ENCODE measurements around the gene PPP1R16B.
A peak's percentile ranks its signal among the peaks of the same experiment; 100 is the strongest.
"Not testable (repeated sequence)": the region's sequence is repeated elsewhere in the genome, so short reads cannot be mapped to it uniquely, and the experiment has no call there.

Gene PPP1R16B

DNA sequence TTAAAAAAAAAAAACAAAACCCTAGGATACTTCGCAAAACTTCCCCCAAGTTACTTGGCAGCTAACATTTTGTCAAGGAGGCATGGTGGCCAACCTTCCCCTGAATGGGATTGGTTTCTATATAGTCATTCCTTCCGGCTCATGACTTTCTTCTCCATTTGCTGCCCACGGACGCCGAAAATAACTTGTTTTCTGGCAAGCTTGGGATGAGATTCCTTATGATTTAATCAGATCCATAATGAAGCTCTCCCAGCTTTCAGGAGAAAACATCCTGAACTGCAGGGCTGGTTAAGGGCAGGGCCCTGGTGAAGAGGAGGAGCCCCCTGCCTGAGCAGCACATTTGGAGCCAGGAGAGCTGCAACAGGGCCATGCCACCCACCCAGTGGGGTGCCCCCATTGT lies 49.9 kb downstream of the PPP1R16B start:
- DNase-seq, result no peak

DNA sequence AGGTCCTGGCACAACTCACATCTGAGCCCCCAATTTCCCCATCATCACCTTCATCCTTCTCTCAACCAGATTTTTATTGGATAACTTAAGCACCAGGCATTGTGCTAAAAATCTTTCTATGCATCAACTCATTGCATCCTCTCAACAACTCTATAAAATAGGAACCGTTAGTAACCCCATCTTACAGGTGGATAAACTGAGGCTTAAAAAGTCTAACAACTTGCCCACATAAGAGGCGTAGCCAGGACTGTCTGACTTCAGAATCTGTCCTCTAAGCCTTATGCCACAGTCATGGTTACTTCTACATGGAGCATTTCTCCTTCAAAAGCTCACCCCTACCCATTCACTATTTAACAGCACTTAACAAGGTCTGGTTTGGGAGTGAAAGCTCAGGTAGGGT lies 51.1 kb downstream of the PPP1R16B start:
- no peak for DNase-seq

DNA sequence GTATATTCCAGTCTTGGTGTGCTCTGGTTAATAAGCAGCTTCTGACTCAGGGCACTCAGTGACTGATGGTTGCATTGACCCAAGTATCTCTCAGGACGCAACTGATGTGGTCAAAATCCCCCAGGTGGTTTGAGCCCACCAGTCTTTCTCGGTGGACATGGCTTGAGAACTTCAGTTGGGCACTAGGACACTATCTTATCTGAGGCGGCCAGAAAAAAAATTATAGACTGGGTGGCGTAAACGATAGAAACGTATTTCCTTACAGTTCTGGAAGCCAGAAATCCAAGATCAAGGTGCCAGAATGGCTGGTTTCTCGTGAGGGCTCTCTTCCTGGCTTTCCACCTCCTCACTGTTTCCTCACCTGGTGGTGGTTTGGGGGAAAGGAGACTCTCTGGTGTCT lies 52.2 kb downstream of the PPP1R16B start:
- DNase-seq, result no peak

DNA sequence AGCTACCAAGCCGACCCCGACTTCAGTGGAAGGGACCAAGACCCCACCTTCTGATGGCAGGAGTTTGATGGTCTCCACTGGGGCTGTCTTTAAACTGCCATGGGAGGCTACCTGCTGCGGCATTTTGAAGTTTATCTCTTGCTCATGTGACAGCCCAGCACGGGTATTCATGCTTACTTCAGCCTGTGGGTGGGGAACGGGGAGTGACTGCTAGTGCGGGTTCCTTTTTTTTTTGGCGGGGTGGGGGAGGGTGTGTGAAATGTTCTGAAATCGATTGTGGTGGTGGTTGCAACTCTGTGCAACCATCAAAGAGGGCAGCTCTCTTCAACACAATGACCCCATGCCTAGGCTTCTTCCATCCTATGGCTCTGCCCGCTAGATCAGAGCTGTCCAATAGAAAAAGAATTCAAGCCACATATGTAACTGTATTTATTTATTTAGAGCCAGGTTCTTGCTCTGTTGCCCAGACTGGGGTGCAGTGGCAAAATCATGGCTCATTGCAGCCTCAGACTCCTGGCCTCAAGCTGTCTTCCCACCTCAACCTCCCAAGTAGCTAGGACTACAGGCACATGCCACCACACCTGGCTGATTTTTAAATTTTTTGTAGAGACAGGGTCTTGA lies 53.7 kb downstream of the PPP1R16B start:
- DNase-seq, result no peak

DNA sequence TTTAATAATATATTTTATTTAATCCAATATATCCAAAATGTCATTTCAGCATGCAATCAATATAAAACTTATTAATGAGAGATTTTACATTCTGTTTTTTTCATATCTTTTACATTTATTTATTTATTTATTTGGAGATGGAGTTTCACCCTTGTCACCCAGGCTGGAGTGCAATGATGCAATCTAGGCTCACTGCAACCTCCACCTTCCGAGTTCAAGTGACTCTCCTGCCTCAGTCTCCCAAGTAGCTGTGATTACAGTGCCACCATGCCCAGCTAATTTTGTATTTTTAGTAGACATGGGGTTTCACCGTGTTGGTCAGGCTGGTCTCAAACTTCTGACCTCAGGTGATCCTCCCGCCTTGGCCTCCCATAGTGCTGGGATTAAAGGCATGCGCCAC lies 54.4 kb downstream of the PPP1R16B start:
- not testable (repeated sequence) for DNase-seq

DNA sequence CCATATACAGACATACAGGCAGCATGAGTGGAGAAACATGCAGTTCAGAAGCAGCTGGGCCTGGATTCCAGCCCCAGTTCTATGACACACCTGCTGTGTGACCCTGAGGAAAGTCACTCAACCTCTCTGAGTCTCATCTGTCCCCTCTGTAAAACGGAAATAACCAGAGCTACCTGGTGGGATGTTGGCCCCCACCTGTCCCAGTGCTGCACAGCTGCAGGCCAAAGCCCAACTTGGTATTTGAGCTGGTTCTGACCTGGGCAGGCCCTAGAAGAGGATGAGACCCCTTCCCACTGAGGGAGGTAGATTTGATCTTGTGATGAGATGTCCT lies 55.5 kb downstream of the PPP1R16B start:
- no peak for DNase-seq

DNA sequence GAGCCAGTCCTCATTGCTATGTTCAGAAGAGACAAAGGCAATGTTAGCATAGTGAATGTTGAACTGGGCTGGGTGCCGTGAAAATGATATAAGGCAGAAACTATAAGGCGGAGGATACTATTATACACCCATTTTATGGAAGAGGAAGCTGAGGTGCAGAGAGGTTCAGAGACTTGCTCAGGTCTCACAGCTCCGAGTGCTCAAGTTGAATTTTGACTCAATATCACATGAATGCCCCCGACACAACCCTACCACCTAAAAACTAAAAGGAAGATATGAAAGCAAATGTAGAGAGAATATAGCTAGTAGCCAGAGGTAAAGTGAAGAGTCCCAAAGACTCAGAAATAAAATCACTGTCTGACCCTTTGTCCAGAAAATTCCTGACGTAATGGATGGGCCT lies 56.7 kb downstream of the PPP1R16B start:
- DNase-seq, result no peak

DNA sequence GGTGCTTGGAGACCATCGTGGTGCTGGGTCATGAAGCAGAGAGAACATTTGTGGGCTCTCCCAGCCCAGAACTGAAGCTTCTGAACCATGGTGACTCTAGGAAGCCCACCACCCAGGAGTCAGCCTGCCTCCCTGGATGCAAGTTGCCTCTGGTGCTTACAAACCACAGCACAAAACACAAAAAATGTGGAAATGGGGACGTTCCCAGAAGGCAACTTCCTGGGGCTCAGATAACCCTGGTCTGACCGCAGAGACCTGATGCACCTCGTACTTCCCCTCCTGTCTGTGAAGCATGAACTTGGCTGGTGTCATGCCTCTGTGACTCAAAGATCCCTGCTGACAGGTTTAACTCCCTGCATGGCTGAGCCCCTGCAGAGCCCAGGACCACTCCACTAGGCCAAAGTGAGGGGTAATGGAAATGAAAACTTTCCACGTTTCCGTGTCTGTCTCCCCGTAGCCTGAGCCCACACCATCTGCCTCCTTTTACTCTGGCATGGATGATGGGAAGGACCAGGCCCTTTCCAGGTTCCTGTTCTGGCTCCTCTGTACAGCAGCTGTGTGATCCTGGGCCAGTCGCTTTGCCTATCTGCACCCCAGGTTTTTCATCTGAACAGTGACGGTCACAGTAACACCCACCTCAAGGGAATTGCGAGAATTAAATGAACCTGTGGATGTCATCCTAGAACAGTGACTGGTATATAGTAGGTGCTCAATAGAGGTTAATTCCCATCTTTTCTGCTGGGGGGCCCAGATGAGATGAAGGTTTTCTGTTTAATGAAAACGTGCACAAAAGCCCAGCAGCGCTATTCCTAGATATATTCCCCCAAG lies 57.7 kb downstream of the PPP1R16B start:
- peak; percentile 53 for DNase-seq

DNA sequence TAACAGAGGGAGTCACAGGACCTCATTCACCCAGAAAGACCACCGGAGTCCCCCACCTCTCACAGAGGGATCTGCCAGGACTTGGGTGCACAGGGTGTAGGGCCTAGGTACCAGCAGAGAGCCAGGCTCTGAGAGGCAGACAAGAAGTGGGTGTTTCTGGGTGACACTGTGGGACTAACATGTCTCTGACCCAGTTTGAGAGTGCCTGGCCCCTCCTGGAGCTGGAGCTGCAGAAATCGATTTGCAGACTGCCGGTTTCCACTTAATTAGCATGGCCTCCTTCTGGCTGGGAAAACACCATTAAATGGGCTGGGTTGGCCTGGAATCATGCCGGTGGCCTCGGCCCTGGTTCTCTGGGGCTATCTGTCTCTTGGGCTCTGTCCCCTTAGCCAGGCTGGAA lies 59.2 kb downstream of the PPP1R16B start:
- no peak for DNase-seq

DNA sequence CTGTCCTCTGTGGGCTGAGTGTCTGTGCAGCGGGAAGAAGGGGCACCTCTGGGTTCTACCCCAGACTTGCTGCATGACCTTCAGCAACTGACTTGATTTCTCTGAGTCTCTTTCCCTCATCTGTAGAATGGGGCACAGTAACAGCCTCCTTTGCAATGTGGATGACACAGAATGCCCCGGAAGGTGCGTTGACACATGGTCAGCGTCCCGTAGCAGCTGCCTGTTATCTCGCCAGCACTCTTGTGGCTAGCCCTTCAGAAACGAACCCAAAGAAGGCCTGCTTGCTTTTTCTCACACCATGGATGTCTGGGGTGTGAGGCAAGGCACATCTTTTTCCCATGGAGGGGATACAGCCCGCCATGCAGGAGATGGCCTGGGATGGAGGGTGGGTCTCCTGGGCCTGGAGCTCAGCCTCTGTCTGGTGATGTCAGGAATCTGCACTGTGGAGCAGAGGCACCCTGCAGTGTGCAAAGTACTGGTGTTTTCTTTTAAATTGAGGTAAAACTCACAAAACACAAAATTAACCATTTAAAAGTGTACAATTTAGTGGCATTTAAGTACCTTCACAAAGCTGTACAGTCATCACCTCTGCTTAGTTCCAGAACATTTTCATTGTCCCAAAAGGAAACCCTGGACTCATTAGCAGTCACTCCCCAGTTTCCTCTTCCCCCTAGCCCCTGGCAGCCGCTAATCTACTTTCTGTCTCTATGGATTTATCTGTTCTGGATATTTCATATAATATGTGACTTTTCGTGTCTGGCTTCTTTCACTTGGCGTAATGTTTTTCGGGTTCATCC lies 61.0 kb downstream of the PPP1R16B start:
- DNase-seq, result no peak

DNA sequence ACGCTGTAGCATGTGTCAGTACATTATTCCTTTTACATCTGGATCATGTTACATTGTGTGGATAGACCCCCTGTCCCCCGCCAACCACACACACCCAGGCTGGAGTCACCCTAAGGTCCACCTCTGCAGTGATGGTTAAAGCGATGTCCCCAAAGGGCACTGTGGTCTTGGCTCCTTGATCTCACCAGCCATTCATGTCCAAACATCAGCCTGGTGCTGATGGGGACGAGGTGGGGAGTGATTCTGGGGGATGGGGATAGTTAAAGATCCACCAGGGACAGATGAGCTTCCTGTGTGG lies 61.5 kb downstream of the PPP1R16B start:
- no peak for DNase-seq

DNA sequence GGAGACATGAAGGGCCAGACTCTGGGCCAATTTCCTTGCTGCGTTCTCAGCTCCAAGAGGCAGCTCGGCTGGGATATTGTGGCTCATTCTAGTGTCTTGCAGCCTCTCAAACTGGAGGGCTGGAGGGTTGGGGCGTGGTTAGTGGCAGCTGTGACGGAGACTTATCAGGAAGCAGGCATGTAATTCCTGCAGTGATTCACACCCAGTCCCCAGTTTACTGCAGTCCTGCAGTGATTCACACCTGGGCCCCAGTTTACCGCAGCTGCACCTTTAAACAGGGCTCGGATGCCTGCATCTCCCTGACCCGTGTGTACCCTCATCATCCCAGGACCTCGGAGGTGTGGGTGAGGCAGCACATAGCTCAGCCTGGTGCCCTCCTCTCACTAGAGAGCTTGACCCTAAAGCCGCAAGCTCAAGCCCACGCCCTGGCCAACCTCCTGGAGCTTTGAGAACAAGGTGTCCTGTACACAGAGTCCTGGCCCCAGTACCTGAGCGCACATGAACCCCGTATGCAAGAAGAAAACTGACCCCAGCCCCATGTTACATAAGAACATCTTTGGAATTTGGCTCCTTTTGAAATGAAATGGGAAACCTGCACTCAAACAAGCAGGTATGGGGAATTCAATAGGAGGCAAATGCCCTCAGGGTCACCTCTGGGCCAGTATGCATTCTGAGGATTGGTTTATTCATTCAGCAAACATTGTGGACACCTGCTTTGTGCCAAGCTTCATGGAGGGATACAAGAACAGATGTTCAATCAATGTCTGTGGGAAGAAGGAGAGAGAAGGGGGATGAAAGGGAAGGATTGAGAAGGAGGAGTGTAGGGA lies 65.4 kb downstream of the PPP1R16B start:
- peak; percentile 30 for DNase-seq

DNA sequence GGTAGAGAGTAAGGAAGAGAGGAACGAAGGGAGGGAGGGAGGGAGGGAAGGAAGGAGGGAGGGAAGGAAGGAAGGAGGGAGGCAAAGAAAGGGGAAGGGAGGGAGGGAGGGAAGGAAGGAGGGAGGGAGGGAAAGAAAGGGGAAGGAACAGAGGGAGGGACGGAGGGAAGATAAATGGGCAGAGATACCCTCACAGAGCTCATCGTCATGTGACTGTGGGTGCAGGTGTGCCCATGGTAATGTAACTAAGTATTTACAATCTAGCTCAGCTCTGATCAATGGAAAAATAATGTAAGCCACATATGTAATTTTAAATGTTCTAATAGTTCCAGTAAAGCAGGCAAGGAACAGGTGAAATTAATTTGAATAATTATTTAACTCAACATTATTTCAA lies 66.1 kb downstream of the PPP1R16B start:
- DNase-seq, result no peak

DNA sequence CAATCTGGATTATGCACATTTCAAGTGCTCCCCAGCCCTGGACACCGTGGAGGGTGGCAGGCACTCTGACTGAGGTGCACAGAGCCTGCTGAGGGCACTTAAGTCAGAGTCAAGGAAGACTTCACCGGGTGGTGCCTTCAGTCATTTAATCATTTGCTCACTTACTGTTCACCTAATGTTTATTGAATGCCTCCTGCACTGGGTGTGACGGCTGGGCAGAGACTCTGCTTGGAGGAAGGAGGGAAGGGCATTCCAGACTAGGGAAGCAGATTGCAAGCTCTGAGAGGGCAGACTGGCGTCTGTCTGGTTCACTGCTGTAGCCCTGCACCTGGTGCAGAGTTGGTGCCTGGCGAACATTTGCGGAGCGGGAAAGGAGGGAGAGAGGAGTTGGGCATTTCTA lies 66.5 kb downstream of the PPP1R16B start:
- DNase-seq, result no peak

DNA sequence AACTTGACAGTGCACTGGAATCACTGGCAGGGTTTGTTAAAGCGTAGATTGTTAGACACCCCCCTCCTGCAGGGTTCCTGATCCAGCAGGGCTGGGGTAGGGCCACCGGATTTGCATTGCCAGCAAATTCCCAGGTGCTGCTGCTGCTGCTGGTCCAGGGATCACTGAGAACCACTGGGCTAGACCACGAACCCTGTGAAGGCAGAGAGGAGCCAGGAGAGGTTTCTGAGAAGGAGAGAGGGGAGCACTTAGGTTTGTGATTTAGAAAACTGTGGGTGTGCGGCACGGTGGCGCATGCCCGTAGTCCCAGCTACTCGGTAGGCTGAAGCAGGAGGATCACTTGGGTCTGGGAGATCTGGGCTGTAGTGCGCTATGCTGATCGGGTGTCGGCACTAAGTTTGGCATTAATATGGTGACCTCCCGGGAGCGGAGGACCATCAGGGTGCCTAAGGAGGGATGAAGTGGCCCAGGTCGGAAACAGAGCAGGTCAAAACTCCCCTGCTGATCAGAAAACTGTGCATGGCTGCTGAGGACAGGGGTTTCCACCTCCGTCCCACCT lies 67.1 kb downstream of the PPP1R16B start:
- DNase-seq, result no peak

DNA sequence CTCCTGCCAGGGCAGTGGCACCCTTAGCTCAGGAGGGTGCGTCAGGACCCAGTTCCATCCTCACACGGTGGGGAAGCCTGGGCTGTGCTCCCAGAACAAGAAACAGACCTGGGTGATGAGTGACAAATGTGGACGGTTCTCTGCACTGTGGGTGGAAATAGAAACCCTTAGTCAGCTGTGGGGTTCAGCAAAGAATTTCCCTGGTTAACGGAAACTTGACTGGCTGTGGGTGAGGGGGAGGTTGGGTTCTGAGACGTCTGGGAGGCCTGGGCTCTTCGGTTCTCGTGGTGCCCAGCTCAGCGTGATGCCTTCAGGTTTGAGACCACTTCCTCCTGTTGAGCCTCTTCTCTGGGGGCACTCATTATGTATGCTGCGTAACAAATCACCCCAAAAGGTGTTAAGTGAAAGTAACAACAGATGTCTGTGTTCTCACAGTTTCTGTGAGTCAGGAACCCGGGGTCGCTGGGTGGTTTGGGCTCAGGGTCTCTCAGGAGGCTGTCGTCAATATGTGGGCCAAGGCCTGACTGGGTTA lies 67.6 kb downstream of the PPP1R16B start:
- peak; percentile 60 for DNase-seq

DNA sequence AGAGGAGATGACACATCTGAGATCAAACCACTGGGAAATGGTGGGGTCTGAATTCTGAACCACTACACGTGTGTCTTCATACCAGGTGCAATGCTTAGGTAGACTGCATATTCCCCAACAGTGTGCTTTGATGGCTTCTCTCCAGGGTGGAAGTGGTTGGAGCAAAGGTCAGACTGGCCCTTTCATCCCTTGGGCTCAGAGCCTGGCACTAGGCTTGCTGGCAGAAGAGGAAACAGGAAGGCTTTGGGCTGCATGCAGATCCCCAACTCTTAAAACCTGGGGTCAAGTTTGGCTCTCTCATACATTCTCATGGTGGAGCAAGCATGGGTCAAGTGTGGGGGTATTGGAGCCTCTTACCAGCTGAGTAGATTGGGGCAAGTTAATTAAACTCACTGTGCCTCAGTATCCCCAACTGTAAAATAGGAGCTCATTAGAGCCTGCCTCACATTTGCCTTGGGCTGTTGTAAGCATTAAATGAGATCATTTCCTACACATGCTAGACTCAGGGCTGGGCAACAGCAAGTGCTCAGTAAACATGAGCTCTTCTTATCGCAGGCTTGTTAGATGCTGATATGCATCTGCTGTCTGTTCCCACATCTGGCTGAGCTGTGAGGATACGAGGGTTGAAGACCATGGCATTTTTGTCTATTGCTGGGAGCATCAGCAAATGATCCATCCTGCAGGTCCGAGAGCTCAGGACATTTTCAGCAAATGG lies 69.1 kb downstream of the PPP1R16B start:
- peak; percentile 30 for DNase-seq

DNA sequence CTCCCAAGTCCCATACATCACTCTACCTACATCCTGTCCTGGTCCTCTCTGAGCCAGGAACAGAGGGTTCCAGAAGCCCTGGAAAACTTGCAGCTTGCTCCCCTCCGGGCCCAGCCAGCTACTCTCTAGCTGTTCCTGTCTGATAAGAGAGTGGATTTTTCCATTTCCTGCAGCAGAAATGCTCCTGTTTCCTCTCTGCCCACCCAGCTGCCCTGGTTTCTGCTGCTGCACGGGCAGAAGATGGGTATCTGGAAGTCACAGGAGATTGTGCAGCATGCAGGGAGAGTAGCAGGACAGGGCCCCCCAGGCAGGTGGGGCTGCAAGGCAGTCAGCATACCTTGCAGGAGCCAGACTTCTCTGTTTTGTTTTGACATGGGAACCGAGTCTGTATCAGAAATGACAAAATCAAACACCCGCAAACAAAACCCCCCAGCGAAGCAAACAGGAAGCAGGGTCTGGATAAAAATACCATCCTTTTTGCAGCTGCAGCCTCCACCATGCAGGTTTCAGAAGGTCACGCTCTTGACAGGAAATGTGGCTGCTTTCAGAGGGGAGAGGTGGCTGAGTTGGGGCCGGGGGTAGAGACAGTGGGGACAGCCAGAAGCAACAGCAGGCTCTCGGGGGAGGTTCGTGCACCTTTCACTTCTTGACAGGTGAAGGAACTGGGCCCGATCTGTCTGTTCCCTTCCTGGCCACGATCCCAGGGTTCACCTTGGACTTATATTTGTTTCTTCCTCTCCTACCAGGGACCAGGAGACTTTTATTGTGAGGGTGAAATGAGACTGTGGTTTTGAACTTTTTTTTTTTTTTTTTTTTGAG lies 69.9 kb downstream of the PPP1R16B start:
- DNase-seq, result peak; percentile 55

DNA sequence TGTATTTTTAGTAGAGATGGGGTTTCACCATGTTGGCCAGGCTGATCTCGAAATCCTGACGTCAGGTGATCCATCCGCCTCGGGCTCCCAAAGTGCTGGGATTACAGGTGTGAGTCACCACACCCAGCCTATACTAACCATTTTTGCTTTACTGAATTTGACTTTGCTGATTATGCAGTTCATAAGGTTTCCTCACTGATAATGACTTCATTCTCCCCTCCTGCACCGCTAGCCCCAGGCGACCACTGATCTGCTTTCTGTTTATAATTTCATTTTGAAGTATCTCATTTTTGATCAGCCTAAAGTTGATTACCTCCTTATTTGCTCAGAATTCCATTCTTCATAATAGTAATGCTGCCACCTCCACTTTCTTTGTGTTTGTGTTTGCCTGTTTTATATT lies 72.0 kb downstream of the PPP1R16B start:
- no peak for DNase-seq

DNA sequence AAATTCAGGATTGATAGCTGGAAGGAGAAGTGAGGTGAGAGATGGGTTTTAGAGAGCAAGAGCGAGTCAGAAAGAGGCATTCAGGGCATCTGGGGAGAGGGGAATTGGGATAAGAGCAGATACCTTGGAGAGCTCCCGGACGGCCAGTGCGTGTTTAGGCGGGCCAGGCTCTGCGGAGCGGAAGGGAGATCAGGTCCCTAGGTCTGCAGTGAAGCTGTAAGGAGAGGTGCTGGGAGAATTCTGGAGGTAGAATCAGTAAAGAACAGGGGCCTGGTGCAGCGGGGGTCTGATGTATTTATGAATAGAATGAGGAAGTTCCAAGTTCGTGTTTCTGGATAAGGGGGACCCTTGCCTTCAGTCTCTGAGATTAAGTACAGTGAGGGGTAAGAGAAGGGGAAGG lies 73.4 kb downstream of the PPP1R16B start:
- no peak for DNase-seq
